Activated naive CD4-positive, alpha-beta T cell treated with anti-CD3 and anti-CD28 coated beads for 36 hours (primary cell): Measurements from ENCODE around the gene DYRK2. TPM values are rescaled to one million over a fixed set of nuclear protein-coding genes. Genes with fewer than 3 reads are reported as not detected.
"Not testable (repeated sequence)": the region's sequence is repeated elsewhere in the genome, so short reads cannot be mapped to it uniquely, and the experiment has no call there.

ENCODE experiments used
- CTCF ChIA-PET: fragments of 350-600 bp; sonication (Branson Sonifier 250); formaldehyde crosslinking; loops from one replicate; lab custom pipeline; 2021; ENCODE audit warnings: antibody characterized with exemption; lab: Charles Lee
- DNase-seq: peaks from one replicate; pipeline ENCODE4 v3.0.0-alpha.2; 2020
- H3K27ac Mint-ChIP-seq: one replicate; pipeline ENCODE4 v1.8.0; 2021; ENCODE audit warnings: mild to moderate bottlenecking, mixed read lengths
- H3K27me3 Mint-ChIP-seq: one replicate; pipeline ENCODE4 v1.8.0; 2021; ENCODE audit warnings: low read depth, mixed read lengths
- H3K36me3 Mint-ChIP-seq: one replicate; pipeline ENCODE4 v1.8.0; 2021; ENCODE audit warnings: low read depth, mixed read lengths
- H3K4me1 Mint-ChIP-seq: one replicate; pipeline ENCODE4 v1.8.0; 2021; ENCODE audit warnings: low read depth, mixed read lengths
- H3K4me3 Mint-ChIP-seq: one replicate; pipeline ENCODE4 v1.8.0; 2021; ENCODE audit warnings: mild to moderate bottlenecking, moderate library complexity, mixed read lengths
- H3K9me3 Mint-ChIP-seq: one replicate; pipeline ENCODE4 v1.8.0; 2021; ENCODE audit warnings: mixed read lengths
- intact Hi-C: fragments of 100-400 bp; cut with micrococcal nuclease; formaldehyde crosslinking; loops from one replicate; pipeline ENCODE4 v1.15.1; 2023
- total RNA-seq, 2 experiments: library from RNA; stranded (reverse); gene quantifications; one replicate each; pipeline ENCODE4 v1.2.3, GENCODE V29; 2021

Gene DYRK2
- total RNA-seq, 2 experiments from 2014 or later: 29.3 to 30.0 TPM

DNA sequence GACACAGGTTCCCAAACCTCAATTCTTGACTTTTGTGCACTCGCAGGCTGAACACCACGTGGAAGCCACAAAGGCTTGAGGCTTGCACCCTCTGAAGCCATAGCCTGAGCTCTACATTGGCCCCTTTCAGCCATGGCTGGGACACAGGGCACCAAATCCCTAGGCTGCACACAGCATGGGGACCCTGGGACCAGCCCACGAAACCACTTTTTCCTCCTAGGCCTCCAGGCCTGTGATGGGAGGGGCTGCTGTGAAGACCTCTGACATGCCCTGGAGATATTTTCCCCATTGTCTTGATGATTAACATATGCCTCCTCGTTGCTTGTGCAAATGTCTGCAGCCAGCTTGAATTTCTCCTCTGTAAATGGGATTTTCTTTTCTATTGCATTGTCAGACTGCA lies 25.0 kb downstream of the DYRK2 start:
- peaks cover 32% of the 10 kb centered on the region for H3K36me3 Mint-ChIP-seq
- DNase-seq, CTCF ChIA-PET, H3K27me3 Mint-ChIP-seq, intact Hi-C loops, H3K4me3 Mint-ChIP-seq, H3K27ac Mint-ChIP-seq: not testable (repeated sequence)
- H3K9me3 Mint-ChIP-seq: peaks cover 28% of the 10 kb centered on the region
- H3K4me1 Mint-ChIP-seq: peaks cover 19% of the 10 kb centered on the region

DNA sequence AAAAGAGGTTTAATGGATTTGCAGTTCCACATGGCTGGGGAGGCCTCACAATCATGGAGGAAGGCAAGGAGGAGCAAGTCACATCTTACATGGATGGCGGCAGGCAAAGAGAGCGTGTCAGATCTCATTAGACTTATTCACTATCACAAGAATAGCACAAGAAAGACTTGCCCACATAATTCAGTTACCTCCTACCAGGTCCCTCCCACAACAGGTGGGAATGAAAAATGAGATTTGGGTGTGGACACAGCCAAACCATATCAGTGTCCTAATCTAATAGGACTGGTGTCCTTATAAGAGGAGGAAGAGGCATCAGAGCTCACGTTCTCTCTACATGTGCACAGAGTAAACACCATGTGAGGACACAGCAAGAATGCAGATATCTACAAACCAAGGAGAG lies 25.9 kb downstream of the DYRK2 start:
- DNase-seq: no peak
- H3K4me3 Mint-ChIP-seq: no peak overlapping the region
- CTCF ChIA-PET: no interaction called here
- H3K4me1 Mint-ChIP-seq: peaks cover 25% of the 10 kb centered on the region
- intact Hi-C loops: no loop called here
- peaks cover 37% of the 10 kb centered on the region for H3K36me3 Mint-ChIP-seq
- H3K9me3 Mint-ChIP-seq: peaks cover 28% of the 10 kb centered on the region
- H3K27ac Mint-ChIP-seq: no peak overlapping the region
- no peaks in the 10 kb centered on the region for H3K27me3 Mint-ChIP-seq

DNA sequence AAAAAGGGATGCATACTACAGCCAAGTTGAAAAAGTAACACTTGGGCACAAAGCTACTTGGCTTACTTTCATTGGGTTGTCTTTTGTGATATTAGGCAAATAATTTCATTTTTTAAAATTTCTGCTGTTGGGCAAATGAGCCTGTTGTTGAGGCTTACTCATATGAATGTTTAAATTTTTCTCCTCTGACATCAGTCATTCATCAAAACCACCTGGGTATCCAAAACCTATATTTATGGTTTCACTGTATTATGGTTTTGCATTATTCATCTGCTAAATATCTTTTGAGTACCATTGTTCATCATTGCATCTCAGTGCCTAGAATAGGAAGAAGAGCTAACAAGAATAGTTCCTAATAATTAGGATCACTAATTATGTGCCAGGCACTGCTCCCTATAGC lies 28.1 kb downstream of the DYRK2 start:
- no peak overlapping the region for H3K4me3 Mint-ChIP-seq

DNA sequence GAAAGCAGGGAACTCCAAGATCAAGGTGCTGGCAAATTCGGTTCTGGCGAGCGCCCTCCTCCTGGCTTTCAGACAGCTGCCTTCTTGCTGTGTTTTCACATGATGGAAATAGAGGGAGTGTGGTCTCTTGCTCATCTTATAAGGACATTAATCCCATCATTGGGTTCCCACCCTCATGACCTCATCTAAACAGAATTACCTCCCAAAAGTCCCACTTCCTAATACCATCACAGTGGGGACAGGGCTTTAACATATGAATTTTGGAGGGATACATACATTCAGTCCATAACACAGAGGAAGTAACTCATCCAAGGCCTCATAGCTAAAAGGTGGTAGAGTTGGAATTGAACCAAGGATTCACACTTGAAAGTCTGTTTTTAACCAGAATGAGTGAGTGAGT lies 28.6 kb downstream of the DYRK2 start:
- Mint-ChIP-seq H3K4me3 (no peak overlapping the region), H3K9me3 (peaks cover 26% of the 10 kb centered on the region), H3K27ac (no peak overlapping the region), H3K4me1 (peaks cover 19% of the 10 kb centered on the region), H3K27me3 (no peaks in the 10 kb centered on the region), H3K36me3 (peaks cover 35% of the 10 kb centered on the region)
- CTCF ChIA-PET: no interaction called here
- intact Hi-C loops: no loop called here
- no peak for DNase-seq

More for the DNA sequence above, 28.1 kb downstream of the DYRK2 start:
- CTCF ChIA-PET: no interaction called here
- peaks cover 28% of the 10 kb centered on the region for H3K9me3 Mint-ChIP-seq
- peaks cover 35% of the 10 kb centered on the region for H3K36me3 Mint-ChIP-seq
- peaks cover 19% of the 10 kb centered on the region for H3K4me1 Mint-ChIP-seq
- no peaks in the 10 kb centered on the region for H3K27me3 Mint-ChIP-seq
- H3K27ac Mint-ChIP-seq: no peak overlapping the region
- DNase-seq: no peak
- intact Hi-C loops: no loop called here

DNA sequence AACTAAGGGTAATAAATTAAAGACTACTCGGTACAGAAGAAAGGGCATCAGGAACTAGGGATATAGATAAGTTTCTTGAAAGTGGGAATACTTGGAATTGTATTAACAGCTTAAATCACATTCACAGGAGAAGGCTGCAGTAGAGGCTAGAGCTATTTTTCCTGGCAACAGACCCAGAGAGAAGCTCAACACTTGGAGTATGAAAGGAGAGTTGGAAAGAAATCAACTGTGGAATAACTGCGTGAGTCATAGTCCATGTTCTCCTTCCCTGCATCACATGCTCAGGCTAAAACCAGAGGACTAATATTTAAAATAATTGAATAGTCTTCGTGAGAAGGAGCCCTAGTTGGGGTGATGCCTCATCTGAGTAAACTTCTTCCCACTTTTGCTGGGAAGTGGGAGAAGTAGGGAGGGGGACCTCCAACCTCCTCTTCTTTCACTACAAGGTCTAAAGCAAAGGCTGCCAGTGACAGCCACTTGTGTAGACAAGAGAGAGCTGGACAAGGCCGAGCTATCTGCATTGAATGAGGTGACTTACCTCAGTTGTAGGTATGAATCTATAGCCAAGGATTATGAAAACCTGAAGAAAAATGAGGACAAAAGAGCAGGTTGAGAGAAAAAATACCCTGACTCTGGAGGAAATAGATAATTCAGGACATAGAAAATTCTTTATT lies 32.7 kb downstream of the DYRK2 start:
- no peak overlapping the region for H3K27ac Mint-ChIP-seq
- H3K9me3 Mint-ChIP-seq: no peaks in the 10 kb centered on the region
- H3K4me3 Mint-ChIP-seq: no peak overlapping the region
- CTCF ChIA-PET: no interaction called here
- DNase-seq: no peak
- intact Hi-C loops: no loop called here
- peaks cover 16% of the 10 kb centered on the region for H3K4me1 Mint-ChIP-seq
- H3K36me3 Mint-ChIP-seq: peaks cover 8% of the 10 kb centered on the region
- H3K27me3 Mint-ChIP-seq: no peaks in the 10 kb centered on the region

DNA sequence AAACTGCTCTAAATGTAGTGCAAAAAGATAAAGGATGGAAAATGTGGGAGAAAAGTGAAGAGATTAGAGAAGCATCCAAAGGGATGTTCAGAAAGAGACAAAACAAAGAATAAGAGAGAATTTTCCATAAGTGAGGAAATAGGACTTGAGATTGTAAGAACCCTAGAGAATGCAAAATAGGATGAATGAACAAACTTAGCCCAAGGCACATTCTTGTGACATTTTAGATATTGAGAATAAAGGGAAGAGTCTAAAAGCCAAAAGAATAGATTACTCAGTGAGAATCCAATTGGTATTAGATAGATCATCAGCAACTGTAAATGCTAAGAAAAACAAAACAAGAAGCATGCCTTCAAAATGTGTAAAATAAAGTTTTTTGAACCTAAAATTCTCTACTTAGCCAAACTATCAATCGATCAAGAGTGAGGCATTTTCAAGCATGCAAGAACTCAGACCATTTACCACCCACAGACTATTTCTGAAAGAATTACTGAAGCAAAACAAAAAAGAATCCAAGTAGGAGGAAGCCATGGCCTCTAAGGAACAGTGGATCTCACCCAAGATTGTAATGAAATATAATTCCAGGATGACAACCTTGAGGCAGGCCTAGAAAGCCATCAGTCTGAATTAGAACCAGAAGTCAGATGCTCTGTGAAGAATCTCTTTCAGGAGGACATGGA lies 33.5 kb downstream of the DYRK2 start:
- CTCF ChIA-PET: no interaction called here
- H3K36me3 Mint-ChIP-seq: peaks cover 8% of the 10 kb centered on the region
- H3K27ac Mint-ChIP-seq: no peak overlapping the region
- no peaks in the 10 kb centered on the region for H3K27me3 Mint-ChIP-seq
- no peak for DNase-seq
- no peak overlapping the region for H3K4me3 Mint-ChIP-seq
- H3K9me3 Mint-ChIP-seq: no peaks in the 10 kb centered on the region
- intact Hi-C loops: no loop called here
- peaks cover 14% of the 10 kb centered on the region for H3K4me1 Mint-ChIP-seq

DNA sequence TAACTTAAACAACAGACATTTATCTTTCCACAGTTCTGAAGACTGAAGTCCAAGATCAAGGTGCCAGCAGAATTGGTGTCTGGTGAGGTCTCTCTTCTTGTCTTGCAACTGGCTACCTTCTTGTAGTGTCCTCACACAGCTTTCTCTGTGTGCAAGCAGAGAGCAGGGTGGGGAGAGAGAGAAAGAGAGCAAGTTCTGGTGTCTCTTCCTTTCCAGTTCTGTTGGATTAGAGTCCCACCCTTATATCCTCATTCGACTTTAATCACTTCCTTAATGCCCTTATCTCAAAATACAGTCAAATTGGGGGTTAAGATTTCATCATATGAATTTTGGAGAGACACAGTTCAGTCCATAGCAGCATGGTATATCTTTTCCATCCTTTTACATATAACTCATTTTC lies 40.8 kb downstream of the DYRK2 start:
- Mint-ChIP-seq H3K27me3 (no peaks in the 10 kb centered on the region), H3K36me3 (no peaks in the 10 kb centered on the region), H3K4me3 (no peak overlapping the region), H3K27ac (no peak overlapping the region), H3K4me1 (no peaks in the 10 kb centered on the region), H3K9me3 (peaks cover 4% of the 10 kb centered on the region)
- CTCF ChIA-PET: no interaction called here
- DNase-seq: no peak
- intact Hi-C loops: no loop called here

DNA sequence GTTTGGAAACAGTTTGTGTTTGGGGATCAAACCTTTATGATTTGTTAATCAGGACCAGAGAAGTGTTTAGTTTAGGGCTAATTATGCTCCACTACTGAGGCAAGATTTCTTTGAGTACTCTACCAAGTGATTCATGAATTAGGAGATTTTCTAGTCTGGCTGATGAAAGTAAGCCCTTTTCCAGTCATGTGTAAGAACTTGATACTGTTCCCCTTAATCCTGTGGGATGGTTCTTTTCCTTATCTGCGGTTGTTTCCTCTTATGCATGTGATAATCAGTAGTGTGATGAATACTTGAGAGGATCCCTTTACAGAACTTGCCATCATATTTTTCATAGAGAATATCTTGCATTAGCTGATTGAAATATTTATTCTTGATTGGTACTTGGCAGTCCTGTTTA lies 42.1 kb downstream of the DYRK2 start:
- H3K36me3 Mint-ChIP-seq: no peaks in the 10 kb centered on the region
- no peak overlapping the region for H3K4me3 Mint-ChIP-seq
- CTCF ChIA-PET: interaction anchor here (0.9 kb wide), 1 partner anchor 305 kb away, joined by 3 read pairs; no protein-coding TSS in a partner anchor
- H3K9me3 Mint-ChIP-seq: peaks cover 4% of the 10 kb centered on the region
- no peak overlapping the region for H3K27ac Mint-ChIP-seq
- no peaks in the 10 kb centered on the region for H3K27me3 Mint-ChIP-seq
- peaks cover 10% of the 10 kb centered on the region for H3K4me1 Mint-ChIP-seq
- no peak for DNase-seq
- intact Hi-C loops: no loop called here

DNA sequence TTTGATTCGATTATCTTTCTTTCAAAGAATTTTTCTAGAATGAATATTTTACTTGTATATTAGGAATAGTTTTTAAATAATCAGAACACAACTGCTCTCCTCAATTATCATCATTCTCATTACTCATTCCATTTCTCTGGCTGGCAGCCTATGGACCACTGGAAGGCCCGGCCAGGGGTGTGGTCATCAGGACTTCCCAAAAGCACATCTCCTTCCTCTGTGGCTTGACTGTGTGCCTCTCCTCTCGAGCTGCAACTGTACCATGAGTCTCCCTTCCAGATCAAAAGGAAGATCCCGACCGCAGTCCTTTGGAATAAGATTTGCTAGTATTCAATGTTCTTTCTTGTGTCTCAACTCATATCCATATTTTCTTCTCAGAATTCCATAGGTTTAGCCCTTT lies 42.7 kb downstream of the DYRK2 start:
- Mint-ChIP-seq H3K4me3 (no peak overlapping the region), H3K36me3 (no peaks in the 10 kb centered on the region), H3K9me3 (peaks cover 4% of the 10 kb centered on the region), H3K27ac (no peak overlapping the region), H3K27me3 (no peaks in the 10 kb centered on the region), H3K4me1 (peaks cover 11% of the 10 kb centered on the region)
- CTCF ChIA-PET: no interaction called here
- intact Hi-C loops: no loop called here
- no peak for DNase-seq

DNA sequence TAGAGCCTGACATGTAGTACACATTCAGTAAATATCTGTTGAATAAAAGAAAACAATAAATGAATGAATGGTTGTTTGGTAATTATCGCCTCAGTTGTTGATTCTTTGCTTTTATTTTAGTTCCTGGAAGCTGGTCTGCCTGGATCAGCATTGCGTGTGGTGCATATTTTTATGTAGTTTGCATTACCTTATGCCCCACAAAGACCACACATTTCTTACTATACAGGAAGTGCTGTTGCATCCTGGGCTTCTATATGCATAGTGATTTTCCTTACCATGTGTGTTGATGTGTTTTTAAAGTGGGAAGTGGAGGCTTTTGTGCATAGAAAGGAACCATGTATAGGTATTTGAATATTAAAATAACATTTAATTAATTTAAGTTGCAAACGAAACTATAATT lies 43.6 kb downstream of the DYRK2 start:
- CTCF ChIA-PET: no interaction called here
- Mint-ChIP-seq H3K9me3 (peaks cover 4% of the 10 kb centered on the region), H3K27ac (no peak overlapping the region), H3K36me3 (no peaks in the 10 kb centered on the region), H3K4me1 (peaks cover 11% of the 10 kb centered on the region), H3K4me3 (no peak overlapping the region), H3K27me3 (no peaks in the 10 kb centered on the region)
- intact Hi-C loops: no loop called here
- no peak for DNase-seq

DNA sequence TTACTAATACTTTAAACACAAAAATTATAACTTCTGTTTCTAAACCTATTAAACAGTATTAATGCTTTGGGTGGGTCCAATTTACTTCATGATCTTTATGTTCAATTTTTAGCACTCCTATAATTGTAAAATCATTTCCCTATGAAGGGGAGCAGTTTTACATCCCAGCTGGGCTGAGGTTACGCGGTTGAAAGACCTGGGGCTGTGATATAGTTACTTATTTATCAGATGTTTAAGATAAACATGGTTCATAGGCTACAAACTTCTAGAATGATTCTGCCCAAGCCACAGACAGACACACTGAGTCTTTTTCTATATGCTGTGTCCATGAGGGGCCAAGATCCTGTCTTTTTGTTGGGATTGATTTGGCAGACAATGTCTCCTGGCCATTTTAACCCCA lies 44.4 kb downstream of the DYRK2 start:
- intact Hi-C loops: no loop called here
- no peaks in the 10 kb centered on the region for H3K27me3 Mint-ChIP-seq
- CTCF ChIA-PET: no interaction called here
- H3K9me3 Mint-ChIP-seq: no peaks in the 10 kb centered on the region
- no peaks in the 10 kb centered on the region for H3K36me3 Mint-ChIP-seq
- no peak for DNase-seq
- H3K27ac Mint-ChIP-seq: no peak overlapping the region
- no peak overlapping the region for H3K4me3 Mint-ChIP-seq
- H3K4me1 Mint-ChIP-seq: peaks cover 18% of the 10 kb centered on the region

DNA sequence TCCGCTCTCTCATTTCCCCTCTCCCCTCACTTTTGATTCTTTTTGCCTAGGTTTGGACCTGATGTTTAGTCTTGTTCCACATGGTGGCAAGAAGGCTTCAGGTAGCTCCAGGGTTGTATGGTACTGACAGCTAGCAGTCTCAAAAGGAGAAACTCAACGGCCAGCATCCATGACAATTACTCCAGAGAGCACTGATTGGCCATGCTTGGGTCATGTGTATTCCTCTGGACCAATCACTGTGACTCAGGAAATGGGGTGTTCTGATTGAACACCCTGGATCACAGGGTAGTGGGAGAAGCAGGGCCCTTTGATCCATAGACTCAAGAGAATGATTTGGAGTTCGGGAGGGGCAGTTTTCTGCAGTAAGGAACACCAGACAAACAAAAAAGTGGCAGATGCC lies 45.3 kb downstream of the DYRK2 start:
- intact Hi-C loops: no loop called here

DNA sequence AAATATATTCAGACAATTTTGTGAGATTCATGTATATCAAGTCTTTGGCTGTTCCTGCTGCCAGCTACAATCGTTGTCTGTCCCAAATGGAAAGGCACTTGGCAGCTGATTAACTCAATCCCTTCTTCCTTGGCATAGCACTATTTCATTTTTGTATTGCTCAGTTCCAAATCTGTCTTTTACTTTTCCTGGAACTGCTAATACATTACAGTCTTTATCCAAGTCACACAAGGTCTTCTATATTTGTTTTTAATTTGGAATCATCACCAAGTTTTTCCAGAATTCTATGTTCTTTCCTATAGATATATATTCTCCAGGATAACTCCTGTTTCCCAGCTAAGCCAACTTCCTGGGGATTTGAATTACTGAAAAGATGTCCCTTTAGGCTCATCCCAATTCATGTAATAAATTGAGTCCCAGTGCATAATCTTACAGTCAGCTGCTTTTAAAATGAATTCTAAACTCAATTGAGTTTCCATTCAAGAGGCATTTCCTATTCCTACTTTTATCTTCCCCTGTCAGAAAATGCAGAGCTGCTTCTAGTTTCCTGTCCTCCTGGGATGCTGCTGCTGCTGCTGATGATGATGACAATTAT lies 45.9 kb downstream of the DYRK2 start:
- Mint-ChIP-seq H3K4me1 (peaks cover 32% of the 10 kb centered on the region), H3K4me3 (no peak overlapping the region), H3K27me3 (no peaks in the 10 kb centered on the region), H3K36me3 (no peaks in the 10 kb centered on the region), H3K27ac (no peak overlapping the region), H3K9me3 (no peaks in the 10 kb centered on the region)
- CTCF ChIA-PET: interaction anchor here (0.7 kb wide), 1 partner anchor 42 kb away, joined by 3 read pairs; no protein-coding TSS in a partner anchor
- intact Hi-C loops: no loop called here
- no peak for DNase-seq

More for the DNA sequence above, 45.3 kb downstream of the DYRK2 start:
- DNase-seq: no peak
- CTCF ChIA-PET: interaction anchor here (0.7 kb wide), 1 partner anchor 41 kb away, joined by 3 read pairs; no protein-coding TSS in a partner anchor
- Mint-ChIP-seq H3K27me3 (no peaks in the 10 kb centered on the region), H3K4me1 (peaks cover 27% of the 10 kb centered on the region), H3K9me3 (no peaks in the 10 kb centered on the region), H3K36me3 (no peaks in the 10 kb centered on the region), H3K4me3 (no peak overlapping the region), H3K27ac (no peak overlapping the region)
